ENCODE data around the gene LCE3A. TPM values are rescaled to one million over a fixed set of nuclear protein-coding genes. Genes with fewer than 3 reads are reported as not detected.

Gene LCE3A
- total and polyA plus RNA-seq, 2 of the 8 experiments (the other 6 are each of a cell fraction or from before 2014, with no cell fraction given) = not detected

- TF ChIP-seq CHD7 (IDR thresholded peaks at IDR 0.05; ENCODE audit: insufficient replicate concordance, low read length) (no peak), CBX5 (IDR thresholded peaks at IDR 0.05; ENCODE audit: low read depth, low read length) (no peak), NANOG (IDR thresholded peaks at IDR 0.05; ENCODE audit: insufficient read depth, low read depth, low read length, poor library complexity, severe bottlenecking) (no peak), KDM4A (IDR thresholded peaks at IDR 0.05; ENCODE audit: low read depth, low read length, severe bottlenecking) (no peak), PHF8 (conservative IDR thresholded peaks at IDR 0.05; ENCODE audit: low read depth, low read length) (no peak), SIX5 (IDR thresholded peaks at IDR 0.05; ENCODE audit: low read depth, low read length) (no peak), TBP (IDR thresholded peaks at IDR 0.05; ENCODE audit: low read depth, low read length) (no peak), SRF (IDR thresholded peaks at IDR 0.05; ENCODE audit: low read depth, low read length) (no peak), TCF12 (IDR thresholded peaks at IDR 0.05; ENCODE audit: low read depth, low read length) (no peak), POLR2A (IDR thresholded peaks at IDR 0.05; ENCODE audit: control extremely low read depth in 1 of 2, low read depth in 2 of 2, low read length in 2 of 2) (no peak), BCL11A (IDR thresholded peaks at IDR 0.05; ENCODE audit: low read depth in 2 of 2, low read length in 2 of 2) (no peak), TAF7 (optimal IDR thresholded peaks at IDR 0.05; ENCODE audit: borderline replicate concordance, low read depth, low read length) (no peak)
Measured at GRCh38 chr1:152621993-152622392, 910 bp downstream of the LCE3A start (continued).

Data from H1 (cell line).